Natural killer cell (primary cell): ENCODE data around the gene SLC7A6. TPM values are rescaled to one million over a fixed set of nuclear protein-coding genes. Genes with fewer than 3 reads are reported as not detected.

Experiments used
- ATAC-seq, 3 donors: fragments of 150-1000 bp in 2 of 3; fragments of 200-7000 bp in 1 of 3; cut with Tn5 transposase; 1 replicate in 1 of 3; 2 replicates in 2 of 3; pipeline ENCODE4 v1.10.0; 2021; ENCODE audit warnings: mild to moderate bottlenecking in 2 of 3, moderate library complexity in 2 of 3
- DNase-seq, 2 donors: peaks; one replicate each; pipeline versions ENCODE4 v3.0.0 to v3.0.0-alpha.2; 2013 to 2021; ENCODE audit warnings: mixed read lengths in 1 of 2
- H3K27ac ChIP-seq: one replicate; pipeline ENCODE4 v1.5.1; 2013; ENCODE audit warnings: mild to moderate bottlenecking, low read length
- H3K27me3 ChIP-seq: one replicate; pipeline ENCODE4 v1.6.1; 2013; ENCODE audit warnings: low read length; ENCODE audit not compliant: control insufficient read depth, insufficient read depth
- H3K36me3 ChIP-seq: one replicate; pipeline ENCODE4 v1.6.1; 2013; ENCODE audit warnings: low read length; ENCODE audit not compliant: control insufficient read depth, insufficient read depth
- H3K4me1 ChIP-seq: one replicate; pipeline ENCODE4 v1.6.1; 2013; ENCODE audit warnings: low read length; ENCODE audit not compliant: control insufficient read depth, insufficient read depth
- H3K4me3 ChIP-seq: one replicate; pipeline ENCODE4 v1.5.1; 2013; ENCODE audit warnings: low read length
- H3K9me3 ChIP-seq: one replicate; pipeline ENCODE4 v1.6.1; 2013; ENCODE audit warnings: low read length; ENCODE audit not compliant: control insufficient read depth, insufficient read depth
- H3K27ac Mint-ChIP-seq, 2 donors: one replicate each; pipeline ENCODE4 v1.8.0; 2022; ENCODE audit warnings: mild to moderate bottlenecking in 2 of 2, mixed read lengths in 2 of 2, moderate library complexity in 1 of 2
- H3K27me3 Mint-ChIP-seq, 2 donors: one replicate each; pipeline ENCODE4 v1.8.0; 2022; ENCODE audit warnings: low read depth in 2 of 2, mixed read lengths in 2 of 2
- H3K36me3 Mint-ChIP-seq: one replicate; pipeline ENCODE4 v1.8.0; 2022; ENCODE audit warnings: mixed read lengths
- H3K4me1 Mint-ChIP-seq, 2 donors: one replicate each; pipeline ENCODE4 v1.8.0; 2022; ENCODE audit warnings: mixed read lengths in 2 of 2
- H3K4me3 Mint-ChIP-seq: one replicate; pipeline ENCODE4 v1.8.0; 2022; ENCODE audit warnings: mild to moderate bottlenecking, moderate library complexity, mixed read lengths
- H3K9me3 Mint-ChIP-seq, 2 donors: one replicate each; pipeline ENCODE4 v1.8.0; 2022; ENCODE audit warnings: mixed read lengths in 2 of 2
- CTCF ChIP-seq: fragments of 200-600 bp; IDR thresholded peaks from one replicate; pipeline ENCODE4 v1.8.0; 2022; ENCODE audit warnings: antibody characterized with exemption
- WGBS: methylation state at CpG from one replicate; pipeline ENCODE4 v1.1.7; 2013; ENCODE audit warnings: missing lambda C conversion rate; ENCODE audit not compliant: insufficient coverage; 5-methylcytosine and 5-hydroxymethylcytosine counted together
- intact Hi-C: fragments of 100-400 bp; cut with micrococcal nuclease; formaldehyde crosslinking; loops from one replicate; pipeline ENCODE4 v1.14.2; 2022
- total RNA-seq, 4 donors: library from RNA; stranded (reverse); fragments of 120-200 nt in 1 of 4; gene quantifications; one replicate each; pipeline versions ENCODE4 v1.2.3 to v1.2.4, GENCODE V29; 2013 to 2022

SLC7A6 gene
- total RNA-seq, 3 donors from 2014 or later (not counting 1 experiment from before 2014, with no cell fraction given) = 46.6 to 84.9 (median 69.6) TPM

GRCh38 chr16:68226116-68226515 is 38.2 kb upstream of the SLC7A6 start:
- Mint-ChIP-seq H3K27ac (peak overlapping the region; percentile 75 to 76), H3K9me3 (no peaks in the 10 kb centered on the region), H3K27me3 (no peaks in the 10 kb centered on the region), H3K4me1 (peaks cover 25 to 27% of the 10 kb centered on the region in 2 donors), H3K4me3 (no peak overlapping the region), H3K36me3 (no peaks in the 10 kb centered on the region)
- Histone ChIP-seq H3K4me1 (peaks cover 9% of the 10 kb centered on the region), H3K36me3 (peaks cover 55% of the 10 kb centered on the region), H3K27me3 (no peaks in the 10 kb centered on the region), H3K4me3 (no peak overlapping the region), H3K9me3 (no peaks in the 10 kb centered on the region), H3K27ac (no peak overlapping the region)
- 96% methylated on average over 3 of the region's 4 CpGs for WGBS
- no peak for TF ChIP-seq CTCF
- DNase-seq (no peak), ATAC-seq (no peak)
- intact Hi-C loops = no loop called here

GRCh38 chr16:68227183-68227793 is 37.0 kb upstream of the SLC7A6 start:
- peaks cover 45% of the 10 kb centered on the region for H3K36me3 ChIP-seq
- H3K36me3 Mint-ChIP-seq = no peaks in the 10 kb centered on the region

GRCh38 chr16:68227850-68228553 is 36.3 kb upstream of the SLC7A6 start:
- Histone ChIP-seq H3K4me3 (no peak overlapping the region), H3K27ac (no peak overlapping the region), H3K36me3 (peaks cover 40% of the 10 kb centered on the region), H3K4me1 (peaks cover 9% of the 10 kb centered on the region), H3K27me3 (no peaks in the 10 kb centered on the region), H3K9me3 (no peaks in the 10 kb centered on the region)
- intact Hi-C loops = no loop called here
- H3K27ac Mint-ChIP-seq = peak overlapping the region; percentile 75 to 76
- H3K4me3 Mint-ChIP-seq = no peak overlapping the region
- no peaks in the 10 kb centered on the region for H3K27me3 Mint-ChIP-seq
- no peak for TF ChIP-seq CTCF
- 75% methylated on average over 2 of the region's 2 CpGs for WGBS
- no peaks in the 10 kb centered on the region for H3K9me3 Mint-ChIP-seq
- peaks cover 16 to 20% of the 10 kb centered on the region in 2 donors for H3K4me1 Mint-ChIP-seq
- ATAC-seq (no peak), DNase-seq (no peak)
- H3K36me3 Mint-ChIP-seq = no peaks in the 10 kb centered on the region

More at GRCh38 chr16:68227183-68227793, 37.0 kb upstream of the SLC7A6 start:
- WGBS = 46% methylated on average over 3 of the region's 3 CpGs
- Histone ChIP-seq H3K4me1 (peaks cover 9% of the 10 kb centered on the region), H3K27ac (no peak overlapping the region), H3K9me3 (no peaks in the 10 kb centered on the region), H3K4me3 (no peak overlapping the region), H3K27me3 (no peaks in the 10 kb centered on the region)
- no peak overlapping the region for H3K4me3 Mint-ChIP-seq
- no peaks in the 10 kb centered on the region for H3K9me3 Mint-ChIP-seq
- peaks cover 16 to 20% of the 10 kb centered on the region in 2 donors for H3K4me1 Mint-ChIP-seq
- DNase-seq = peak in 1 of 2 donors; percentile 28
- intact Hi-C loops = no loop called here
- H3K27ac Mint-ChIP-seq = peak overlapping the region; percentile 75 to 76
- H3K27me3 Mint-ChIP-seq = no peaks in the 10 kb centered on the region
- no peak for ATAC-seq
- no peak for TF ChIP-seq CTCF
